ENCODE results near the gene LRMDA.

Gene LRMDA

DNA sequence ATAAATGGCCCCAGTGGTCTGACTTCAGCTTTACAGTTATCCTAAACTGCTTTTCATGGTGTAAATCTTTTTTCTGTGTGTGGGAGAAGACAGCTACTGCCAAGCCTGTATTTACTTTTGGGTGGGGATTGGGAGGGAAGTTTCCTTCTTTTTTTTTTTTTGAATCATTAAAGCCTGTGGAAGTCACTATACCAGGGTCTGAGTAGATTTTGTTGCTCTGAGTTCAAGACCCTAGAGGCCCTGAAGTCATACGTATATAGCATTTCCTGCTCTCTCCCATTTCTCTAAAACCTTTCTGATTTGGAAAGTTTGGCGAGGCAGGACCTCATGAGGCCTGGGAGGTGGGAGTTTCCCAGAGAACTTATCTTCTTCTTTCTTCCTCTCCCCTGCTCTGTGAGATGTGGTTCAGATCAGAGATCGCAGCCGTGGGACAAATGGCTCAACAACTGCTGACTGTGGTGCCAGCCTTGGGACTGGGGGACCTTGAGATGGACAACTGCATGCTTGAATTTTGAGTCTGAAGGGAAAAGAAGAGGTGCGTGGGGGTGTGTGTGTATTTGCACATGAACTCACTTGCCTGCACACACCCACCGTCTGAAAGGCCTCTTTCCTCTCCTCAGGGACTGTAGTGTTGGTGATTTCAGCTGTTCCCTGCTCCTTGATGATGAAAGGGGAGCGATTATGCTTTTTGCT is 18.1 kb downstream of the LRMDA start:
- DNase-seq, result no peak

DNA sequence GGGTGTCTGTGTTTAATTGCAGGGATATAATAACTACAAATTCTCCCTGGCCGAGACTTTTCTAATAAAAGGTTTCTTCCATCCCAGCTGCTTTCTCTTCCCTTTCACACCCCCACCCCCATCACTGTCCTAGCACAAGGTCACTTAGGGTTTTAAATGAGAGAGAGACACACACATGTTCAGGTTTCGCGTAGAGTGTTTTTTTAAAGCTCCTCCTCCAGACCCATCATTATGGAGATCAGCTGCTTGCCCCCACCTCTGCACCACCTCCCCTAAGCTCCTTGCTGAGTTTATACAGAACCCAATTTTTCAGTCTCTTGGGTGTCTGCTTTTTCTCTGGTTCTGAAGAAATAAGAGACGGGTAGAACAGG is 18.6 kb downstream of the LRMDA start:
- no peak for DNase-seq

DNA sequence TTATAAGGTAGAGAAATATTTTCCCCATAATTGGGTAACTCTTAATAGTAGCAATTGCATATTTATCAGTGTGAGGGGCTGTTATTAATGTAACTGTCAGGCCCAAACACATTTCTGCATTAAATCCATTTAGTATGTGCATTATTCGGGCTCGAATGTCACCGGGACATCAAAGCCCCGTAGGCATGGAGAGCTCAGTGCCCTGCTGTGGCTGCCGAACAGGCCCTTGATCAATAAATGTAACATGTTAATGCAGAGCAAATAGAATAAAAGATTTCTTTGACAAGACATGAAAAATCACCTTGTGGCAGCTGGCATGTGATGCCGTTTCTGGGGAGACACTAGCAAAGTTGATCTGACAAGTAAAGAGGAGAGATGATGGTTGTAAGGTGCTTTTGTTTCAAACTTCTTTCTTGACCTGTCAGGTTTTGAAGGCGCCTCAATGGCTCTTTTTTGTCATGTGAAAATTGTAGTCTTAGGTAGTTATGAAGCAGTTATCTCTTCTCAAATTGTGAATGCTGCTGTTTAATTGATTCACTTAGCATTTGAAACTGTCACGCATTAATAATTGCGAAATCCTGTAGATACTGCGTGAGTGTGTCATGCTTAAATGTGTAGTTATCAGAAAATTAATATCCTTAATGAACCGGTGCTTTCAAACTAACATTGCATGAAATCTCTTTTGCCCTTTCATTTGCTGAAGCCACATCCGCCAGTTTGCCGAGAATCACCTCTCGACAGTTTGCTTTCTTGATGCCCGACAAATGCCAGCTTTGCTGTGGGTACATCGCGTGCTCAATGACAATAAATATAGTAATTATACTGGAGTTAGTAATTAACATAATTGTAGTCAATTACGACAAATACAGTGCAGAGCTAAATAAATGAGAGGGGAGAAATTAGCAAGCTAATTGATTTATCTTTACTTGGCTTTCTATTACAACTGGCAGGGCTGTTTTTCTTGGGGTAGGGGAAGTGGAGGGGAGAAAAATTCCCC is 19.5 kb downstream of the LRMDA start:
- DNase-seq, result no peak

DNA sequence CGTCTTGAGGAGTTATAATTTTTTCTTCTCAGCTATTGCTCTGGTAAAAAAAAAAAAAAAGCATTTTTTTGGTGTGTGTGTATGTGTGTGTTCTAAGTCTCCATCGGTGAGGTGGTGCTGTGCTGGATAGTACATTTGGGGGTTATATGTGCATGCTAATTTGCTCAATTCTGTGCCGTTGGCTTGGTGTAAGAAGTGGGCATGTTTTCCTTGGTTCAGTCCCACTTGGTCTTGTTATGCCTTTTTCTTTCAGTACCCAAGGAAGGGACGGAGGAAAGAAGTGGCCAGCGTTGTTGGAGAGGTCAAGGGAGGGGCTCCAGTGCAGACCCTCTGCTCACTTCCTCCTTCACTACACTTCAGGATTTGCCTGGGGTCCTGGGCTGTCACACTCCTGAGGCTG is 20.4 kb downstream of the LRMDA start:
- no peak for DNase-seq

DNA sequence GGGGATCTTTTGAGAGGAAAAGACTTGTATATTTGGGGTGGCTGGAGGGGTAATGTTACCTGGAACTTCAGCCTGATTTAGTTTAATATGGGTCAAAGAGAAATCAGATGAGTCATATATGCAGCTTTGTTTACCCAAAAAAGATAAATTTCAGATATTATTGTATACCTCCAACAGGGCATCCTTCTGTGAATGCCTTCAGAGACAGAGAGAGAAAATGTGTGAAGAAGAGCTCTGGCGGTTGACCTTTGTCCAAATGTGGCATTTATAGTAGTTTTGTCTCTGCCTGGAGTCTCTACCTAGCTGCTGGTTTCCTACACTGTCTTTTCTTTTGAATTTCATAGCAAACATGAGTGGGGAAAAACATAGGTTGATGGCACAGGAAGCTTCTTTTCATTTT is 21.6 kb downstream of the LRMDA start:
- DNase-seq, result no peak

DNA sequence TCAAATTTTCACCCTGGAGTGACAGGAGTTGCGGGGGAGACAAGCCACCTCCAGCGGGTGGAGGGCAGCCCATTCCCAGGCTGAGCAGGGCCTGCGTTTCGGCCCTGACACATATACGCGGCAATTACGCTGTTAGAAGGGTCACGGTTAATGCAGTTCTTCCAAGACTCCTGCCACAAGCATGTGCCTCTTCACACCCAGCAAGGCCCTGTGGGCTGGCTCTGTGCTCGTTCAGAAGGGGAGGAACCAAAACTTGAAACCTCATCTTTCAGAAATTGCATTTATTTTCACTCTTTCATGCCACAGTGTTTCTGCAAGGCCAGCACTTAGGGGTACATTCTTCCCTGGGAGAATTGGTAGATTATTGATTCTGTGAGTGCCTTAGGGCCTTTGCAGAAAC is 24.7 kb downstream of the LRMDA start:
- no peak for DNase-seq

DNA sequence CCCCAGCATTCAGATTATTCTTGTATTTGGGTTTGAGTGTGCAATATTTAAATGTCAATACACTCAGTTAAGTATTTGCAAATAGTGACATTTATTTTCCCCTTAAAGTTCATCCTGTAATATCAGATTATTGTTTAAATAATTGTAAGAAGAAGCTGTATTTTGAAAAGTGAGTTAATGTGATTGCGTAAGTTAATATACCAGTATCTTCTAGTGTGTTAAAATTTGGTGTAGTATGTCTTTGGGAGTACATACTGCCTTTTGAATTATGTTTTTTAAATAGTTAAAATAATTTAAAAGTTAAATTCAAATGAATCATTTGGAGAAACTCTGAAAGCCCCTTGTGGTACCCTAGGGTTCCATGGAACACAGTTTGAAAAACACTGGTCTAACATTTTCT is 28.6 kb downstream of the LRMDA start:
- DNase-seq, result no peak

DNA sequence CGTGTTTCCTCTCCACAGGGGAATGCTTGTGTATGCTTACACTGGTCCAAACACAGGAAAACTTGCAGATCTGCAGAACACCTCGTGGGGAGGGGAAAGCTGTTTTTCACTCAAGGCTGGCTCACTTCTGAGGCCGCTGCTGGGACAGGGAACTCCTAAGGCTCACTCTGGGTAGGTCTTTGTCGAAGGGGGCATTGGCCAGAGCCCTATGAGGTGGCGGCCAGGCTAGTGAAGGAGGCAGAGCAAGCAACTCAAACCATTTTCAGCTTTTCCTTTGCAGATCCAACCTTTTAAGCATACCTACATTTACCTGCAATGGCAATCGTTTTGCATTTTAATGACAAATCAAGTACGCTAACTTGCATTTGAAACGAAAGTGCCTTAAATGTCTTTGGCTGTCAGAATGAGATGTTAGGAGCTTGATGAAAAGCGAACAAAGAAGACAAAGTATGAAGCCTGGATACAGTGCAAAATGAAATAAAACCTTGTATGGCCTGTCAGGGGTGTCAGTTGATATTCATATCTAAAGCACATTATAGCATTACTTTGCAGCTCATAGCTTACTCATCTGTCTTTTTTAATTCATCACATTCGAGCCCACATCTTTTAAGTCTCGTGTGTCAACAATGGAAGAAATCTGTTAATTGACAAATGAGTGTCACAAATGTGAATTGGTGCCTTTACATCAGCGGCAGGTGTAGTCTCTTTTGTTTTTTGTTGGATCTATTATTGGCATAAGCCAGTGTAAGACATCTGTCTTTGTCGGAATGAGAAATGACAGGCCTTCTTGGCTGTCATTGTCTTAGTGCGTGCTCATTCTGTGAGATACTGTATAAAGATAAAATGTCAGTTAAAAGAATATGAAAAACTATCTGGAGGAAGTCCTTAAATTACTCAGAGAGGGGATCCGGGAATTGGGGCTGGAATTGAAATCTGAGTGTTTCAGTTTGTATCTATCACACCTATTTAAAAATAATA is 30.5 kb downstream of the LRMDA start:
- DNase-seq, result no peak

DNA sequence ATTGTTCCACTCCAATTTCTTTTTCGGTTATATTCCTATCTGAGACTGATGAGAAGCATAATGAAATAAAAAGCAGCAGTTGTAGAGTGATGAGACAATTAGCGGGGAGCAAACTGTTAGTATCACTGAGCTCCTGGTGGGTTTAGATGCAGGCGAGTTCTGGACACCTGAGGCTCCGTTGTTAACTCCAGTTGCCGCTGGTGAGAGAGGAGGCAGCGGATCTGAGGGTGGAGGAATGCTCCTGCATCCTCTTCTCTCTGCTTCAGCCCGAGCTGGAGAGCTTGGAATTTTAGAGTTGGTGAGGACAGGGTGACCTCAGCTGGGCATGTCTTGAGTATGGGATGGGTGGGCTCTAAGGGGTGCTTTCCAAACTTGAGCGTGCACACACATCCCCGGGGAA is 31.4 kb downstream of the LRMDA start:
- no peak for DNase-seq

DNA sequence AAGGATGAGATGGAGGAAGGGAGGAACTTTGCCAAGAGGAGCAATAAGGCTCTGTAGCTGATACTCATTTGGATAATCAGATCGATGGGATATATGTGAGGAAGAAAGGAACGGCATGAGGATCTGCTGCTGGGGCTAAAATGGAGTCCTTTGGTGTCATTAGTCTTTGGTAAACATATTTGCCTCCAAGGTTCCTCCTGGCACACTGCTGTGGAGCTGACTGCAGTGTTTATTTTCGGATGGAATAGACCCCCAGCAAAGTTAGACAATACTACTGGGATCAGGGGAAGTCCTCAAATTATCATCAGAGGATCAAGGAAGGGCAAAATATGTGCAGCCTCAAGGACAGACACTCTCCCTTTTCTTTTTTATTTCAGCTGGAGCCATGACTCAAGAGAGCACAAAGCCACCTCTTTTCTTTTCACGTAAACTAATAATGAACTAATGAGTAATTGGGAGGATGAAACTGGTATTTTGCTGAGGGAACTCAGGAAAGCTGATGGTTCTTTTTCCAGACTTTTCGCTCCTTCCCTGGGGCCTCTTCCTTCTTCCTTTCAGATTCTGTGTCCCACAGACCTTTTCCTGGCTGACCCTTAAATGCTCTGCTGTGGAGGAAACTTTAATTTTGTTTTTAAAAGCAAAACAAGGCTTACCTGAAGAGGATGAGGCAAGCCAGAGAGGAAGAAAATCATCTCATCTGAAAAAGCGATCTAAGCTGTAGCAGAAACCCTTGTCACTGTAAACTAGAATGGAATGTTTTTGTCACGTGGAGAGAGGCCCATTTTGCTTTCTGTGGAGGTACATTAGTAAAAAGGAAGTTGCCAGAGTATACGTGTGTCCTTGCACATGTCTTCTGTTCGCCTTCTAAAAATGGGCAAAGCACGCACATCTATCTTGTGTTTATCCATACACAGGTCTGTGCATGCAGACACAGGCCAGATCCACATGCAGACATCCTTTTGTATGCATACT is 33.3 kb downstream of the LRMDA start:
- DNase-seq, result no peak

DNA sequence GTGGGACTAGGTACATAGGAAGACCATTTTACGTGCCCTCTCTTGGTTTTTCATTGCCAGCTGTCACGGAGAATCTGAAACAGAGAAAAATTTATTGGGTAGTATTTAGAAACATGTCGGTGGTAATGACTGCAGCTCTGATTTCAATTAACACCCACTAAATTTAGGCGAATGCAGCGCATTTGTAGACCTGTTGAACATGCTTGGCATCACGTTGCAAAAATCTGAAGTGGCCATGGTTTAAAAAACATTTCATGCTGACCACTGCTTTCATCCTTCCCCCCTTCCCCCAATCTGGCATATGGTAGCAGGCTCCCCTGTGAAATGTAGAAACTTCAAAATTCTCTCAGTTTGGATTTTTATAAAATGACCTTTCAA is 34.0 kb downstream of the LRMDA start:
- no peak for DNase-seq

DNA sequence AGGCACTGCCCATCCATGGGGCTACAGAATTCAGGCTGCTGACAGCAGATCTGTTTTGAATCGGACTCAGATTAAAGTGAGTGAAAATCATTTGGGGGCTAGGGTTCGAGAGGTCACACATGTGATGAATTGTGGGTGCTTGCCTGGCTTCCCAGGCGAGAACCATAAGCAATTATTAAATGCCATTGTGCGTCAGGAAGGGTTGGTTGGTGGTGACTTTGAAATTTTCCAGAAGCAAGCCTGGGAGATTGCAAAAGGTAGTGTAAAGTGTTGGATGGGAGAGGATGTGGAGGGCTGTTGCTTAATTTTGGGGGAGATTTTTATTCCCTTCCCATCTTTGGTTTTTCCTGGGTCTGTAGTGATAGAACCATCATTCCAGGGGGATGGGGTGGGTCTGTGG is 34.6 kb downstream of the LRMDA start:
- DNase-seq, result no peak

DNA sequence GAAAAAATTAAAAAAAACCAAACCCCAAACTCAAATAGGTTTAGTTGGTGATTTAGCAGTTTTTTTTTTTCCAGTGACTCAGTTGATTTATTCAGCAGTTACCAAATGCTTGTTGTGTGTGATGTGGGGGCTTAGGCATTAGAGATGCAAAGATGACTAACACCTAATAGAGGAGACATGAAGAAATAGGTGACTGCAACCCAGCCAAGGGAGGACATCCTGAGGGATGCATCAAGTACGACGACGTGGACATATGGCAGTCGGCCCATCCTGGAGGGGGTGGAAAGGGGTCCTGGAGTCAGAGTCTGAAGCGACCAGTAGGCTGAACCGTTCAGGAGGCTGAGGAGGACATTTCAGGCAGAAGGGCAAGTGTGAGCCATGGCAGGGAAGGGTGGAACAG is 35.5 kb downstream of the LRMDA start:
- no peak for DNase-seq

DNA sequence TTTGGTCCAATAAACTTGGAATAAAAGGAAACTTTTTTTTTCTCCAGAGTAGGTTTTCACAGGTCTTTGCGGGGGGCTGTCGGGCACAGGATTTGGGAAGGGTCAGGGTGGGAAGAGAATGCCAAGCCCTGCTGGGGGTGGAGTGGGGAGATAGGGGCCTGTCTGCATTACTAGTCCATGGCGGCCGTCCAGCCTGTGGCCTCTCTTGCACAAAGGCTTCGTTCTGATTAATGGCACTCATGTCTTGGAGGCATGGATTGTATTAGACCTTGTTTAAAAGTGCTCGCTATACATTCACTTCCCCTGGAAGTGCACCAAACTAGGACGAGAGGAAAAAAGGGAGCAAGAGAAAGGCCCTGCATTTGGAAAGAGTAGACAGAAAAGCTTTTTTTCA is 37.2 kb downstream of the LRMDA start:
- no peak for DNase-seq

DNA sequence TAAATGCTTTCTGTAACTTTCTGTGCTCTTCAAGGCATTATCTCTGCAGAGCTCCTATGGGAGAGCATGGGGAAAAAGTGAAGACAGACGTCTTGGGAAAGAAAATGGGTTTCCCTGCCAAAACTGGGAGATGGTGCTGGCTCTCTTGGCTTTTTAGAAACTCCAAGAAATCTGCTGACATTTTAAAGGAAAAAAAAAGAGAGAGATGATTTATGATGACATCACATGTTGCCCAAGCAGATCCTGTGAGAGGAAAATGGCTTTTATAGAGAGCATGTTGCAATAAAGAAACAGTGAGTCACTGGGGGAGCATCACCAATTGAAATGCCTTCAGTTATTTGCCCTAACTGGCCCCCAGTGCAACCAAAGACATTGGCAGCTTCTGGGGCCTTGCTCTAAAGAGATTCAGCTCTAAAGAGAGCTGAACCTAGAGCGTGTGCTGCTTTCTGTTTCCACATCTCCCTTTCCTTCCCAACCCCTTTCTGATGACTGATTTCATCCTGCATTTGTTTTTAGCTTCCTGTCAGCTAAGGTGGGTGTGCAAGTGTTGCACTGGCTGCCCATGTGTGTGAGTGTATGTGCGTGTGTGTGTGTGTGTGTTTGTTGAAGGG is 37.7 kb downstream of the LRMDA start:
- DNase-seq, result no peak

DNA sequence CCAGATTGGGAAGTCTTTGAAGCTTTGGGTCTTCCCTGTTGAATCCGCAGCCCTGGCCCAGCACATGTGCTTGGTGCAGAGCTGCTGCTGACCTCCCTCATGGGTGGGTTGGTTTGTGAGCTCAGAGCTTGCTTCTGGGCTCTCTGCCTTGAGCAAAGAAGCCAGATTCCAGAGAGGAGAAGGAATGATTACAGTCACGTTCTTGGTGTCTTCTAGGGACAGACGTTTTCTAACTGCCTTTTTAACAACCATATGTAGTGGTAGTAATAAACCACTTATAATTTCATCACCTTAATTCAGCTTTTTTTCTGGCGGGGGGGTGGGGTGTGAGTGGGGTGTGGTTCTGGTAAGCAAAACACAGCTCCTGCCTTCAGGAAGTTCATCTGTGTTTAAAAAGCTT is 39.5 kb downstream of the LRMDA start:
- no peak for DNase-seq

DNA sequence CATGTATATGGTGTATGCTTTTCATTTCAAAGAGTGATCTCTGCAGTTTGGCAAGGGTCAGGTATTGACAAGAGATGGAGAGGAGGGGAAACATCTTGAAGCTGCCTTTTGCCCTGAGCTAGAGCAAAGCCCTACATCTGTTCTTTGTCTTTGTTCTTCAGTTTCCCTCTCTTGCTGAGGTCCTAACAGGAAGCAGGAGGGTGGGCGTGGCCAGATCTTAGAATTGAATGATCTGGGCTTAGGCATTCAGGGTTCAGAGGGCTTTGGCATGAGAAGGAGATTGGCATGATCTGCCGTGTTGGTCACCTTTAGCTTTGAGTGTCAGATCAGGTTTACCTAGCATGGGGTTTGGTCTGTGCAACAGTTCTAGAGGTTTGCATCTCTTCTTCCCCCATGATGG is 41.3 kb downstream of the LRMDA start:
- no peak for DNase-seq

DNA sequence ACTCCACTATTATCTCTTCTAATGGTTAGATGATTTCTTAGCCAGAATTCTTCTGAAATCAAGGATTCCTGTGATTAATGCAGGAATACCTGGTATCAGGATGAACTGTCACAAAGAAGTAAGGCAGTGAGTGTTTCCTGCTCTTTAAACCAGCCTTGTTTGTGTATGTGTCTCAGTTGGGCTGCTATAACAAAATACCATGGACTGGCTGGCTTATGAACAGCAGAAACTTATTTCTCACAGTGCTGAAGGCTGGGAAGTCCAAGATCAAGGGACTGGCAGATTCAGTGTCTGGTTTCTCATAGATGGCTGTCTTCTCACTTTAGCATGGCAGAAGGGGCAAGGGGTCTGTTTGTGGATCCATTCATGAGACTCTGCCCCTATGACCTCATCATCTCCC is 42.7 kb downstream of the LRMDA start:
- no peak for DNase-seq

DNA sequence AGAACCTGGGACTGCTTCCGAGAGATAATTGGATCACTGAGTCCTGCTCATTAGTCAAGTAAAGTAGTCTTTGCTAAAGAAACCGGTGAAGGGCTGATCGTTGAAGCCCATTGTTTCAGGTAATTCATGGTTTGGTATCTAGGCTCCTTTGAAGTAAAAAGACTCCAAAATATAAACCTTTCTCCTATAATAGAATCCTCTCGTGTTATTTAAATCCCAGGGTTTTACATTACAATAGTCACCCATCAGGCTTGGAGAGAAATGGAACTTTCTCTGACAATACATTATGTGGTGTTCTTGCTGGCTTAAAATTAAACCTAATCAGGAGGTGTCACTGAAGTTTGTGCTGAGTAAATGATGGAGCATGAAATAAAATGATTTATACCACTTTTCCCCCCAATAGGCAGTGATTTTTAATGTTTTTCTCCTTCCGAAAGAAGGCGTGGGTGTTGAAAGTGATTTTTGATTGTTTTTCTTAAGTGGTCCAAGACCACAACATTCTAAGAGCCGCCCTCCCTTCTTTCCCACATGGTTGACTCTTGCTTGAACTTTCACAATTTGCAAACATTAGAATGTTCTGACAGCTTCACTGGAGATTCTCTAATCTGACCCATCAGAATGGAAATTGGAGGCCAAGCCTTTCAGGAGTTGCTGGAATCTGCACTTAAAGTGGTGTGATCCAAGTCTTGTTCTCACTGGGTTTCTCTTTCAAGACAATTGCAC is 44.2 kb downstream of the LRMDA start:
- no peak for DNase-seq

DNA sequence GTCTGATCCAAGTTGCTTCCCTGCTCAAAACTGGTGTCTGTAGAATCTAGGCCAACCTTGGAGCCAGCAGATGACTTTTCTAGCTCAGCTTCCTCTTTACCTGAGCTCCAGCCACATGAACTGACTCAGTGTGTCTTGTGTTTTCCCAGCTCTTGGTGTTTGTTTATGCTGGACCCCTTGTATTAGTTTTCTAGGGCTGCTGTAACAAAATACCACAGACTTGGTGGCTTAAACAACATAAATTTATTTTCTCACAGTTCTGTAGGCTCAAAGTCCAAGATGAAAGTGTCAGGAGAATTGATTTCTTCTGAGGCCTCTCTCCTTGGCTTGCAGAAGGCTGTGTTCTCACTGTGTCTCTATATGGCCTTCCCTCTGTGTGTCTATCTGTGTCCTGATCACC is 45.1 kb downstream of the LRMDA start:
- no peak for DNase-seq

DNA sequence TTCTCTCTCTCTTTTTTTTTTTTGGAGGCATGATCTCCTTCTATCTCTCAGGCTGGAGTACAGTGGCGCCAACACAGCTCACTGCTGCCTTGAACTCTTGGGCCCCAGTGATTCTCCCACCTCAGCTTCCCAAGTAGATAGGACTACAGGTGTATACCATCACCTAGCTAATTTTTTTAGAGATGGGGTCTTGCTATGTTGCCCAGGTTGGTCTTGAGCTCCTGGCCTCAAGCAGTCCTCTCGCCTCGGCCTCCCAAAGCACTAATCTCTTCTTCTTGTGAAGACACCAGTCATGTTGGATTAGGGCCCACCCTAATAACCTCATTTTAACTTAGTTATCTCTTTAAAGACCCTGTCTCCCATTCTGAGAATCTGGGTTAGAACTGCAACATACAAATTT is 45.6 kb downstream of the LRMDA start:
- DNase-seq, result no peak

Data from NCI-H2171 (cell line).